ENCODE data around the gene OR4C46.

The OR4C46 gene

DNA sequence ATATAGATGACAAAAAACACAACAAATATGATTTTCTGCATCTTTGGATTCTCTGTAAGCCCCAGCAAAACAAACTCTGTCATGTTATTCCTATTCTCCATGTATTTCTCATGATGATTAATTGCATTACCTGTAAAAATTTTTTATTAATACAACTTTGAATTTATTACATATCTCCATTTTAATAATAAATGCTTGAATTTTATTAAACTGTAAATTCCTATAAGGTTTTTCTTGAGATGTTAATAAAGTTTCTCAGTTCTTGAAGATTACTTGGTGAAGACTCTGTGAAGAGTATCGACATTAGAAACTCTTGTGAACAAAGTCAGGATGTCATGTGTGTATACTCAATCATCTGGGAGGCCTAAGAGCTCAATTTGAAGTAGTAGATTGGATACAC is at the start of gene OR4C46:
TSS of gene OR4C46 (minus strand) at position 101 of the 400 bp plus-strand sequence. CDS start at position 101, 0 bp downstream.
- no peak for TF ChIP-seq GATA3 (IDR thresholded peaks at IDR 0.05; ENCODE audit: low read depth, low read length)
- TF ChIP-seq GATA2 (IDR thresholded peaks at IDR 0.05; ENCODE audit: low read depth, low read length): no peak

DNA sequence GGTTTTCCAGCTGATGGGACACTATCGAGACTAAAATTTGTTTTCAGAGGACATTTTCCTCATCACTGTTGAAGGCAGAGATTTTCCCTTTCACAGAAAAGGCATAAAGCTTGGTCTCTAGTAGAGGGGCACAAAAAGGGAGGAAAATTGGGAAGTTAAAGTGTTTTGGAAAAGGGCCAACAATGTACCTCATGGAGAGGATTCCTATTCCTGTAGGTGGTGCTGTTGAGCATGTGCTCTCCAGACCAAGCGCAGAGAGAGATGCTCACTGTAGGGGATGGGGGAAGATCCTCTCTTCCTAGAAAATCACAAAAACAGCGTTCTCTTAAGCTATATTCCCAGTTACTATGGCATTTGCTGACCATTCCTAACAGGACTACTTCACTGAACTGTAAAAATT is 44.9 kb downstream of the OR4C46 start:
- TF ChIP-seq GATA2 (IDR thresholded peaks at IDR 0.05; ENCODE audit: low read depth, low read length) (no peak), GATA3 (IDR thresholded peaks at IDR 0.05; ENCODE audit: low read depth, low read length) (no peak)

DNA sequence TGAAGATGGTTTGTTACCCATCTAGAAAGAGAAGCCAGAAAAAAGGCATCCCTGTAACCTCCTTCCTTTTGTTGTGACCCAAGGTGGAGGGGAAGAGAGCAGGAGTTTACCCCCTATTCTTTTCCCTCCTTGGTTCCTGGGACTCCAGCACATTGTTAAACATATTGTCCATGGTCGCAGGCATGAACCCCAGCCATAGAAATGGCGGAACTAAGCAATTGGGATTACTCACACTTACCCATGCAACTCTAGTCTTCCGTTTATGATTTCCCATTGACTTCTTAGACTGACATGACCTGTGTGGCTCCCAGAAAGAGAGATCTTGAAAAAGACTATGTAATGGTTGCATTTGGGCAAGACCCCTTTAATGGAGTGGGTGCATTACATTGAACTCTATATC is 45.4 kb downstream of the OR4C46 start:
- TF ChIP-seq GATA3 (IDR thresholded peaks at IDR 0.05; ENCODE audit: low read depth, low read length): no peak
- no peak for TF ChIP-seq GATA2 (IDR thresholded peaks at IDR 0.05; ENCODE audit: low read depth, low read length)

Data from SH-SY5Y (cell line).